ENCODE results near the gene OGFOD1. TPM values are rescaled to one million over a fixed set of nuclear protein-coding genes. Genes with fewer than 3 reads are reported as not detected.

Gene OGFOD1
- total and polyA plus RNA-seq, 10 donors = 6.9 to 34.7 (median 23.9) TPM

- 14 to 24% (median 17%) methylated on average over 7 of the region's 7 CpGs for WGBS, 5 donors
- TF ChIP-seq CTCF (IDR thresholded peaks at IDR 0.05 in 8 of 11, conservative IDR thresholded peaks at IDR 0.05 in 3 of 11) = no peak
- TF ChIP-seq POLR2AphosphoS5 (IDR thresholded peaks at IDR 0.05) = no peak
- TF ChIP-seq POLR2A (IDR thresholded peaks at IDR 0.05) = peak in 1 of 3 donors; percentile 33
Observed at GRCh38 chr16:56423584-56424403, 27.6 kb upstream of the OGFOD1 start.

GRCh38 chr16:56424404-56424764 is 27.0 kb upstream of the OGFOD1 start:
- DNase-seq = no peak
- H3K4me3 ChIP-seq = peak overlapping the region; percentile 75 to 92 (median 86)
- no peaks in the 10 kb centered on the region for H3K27me3 ChIP-seq (replicated peaks in 1 of 7)
- H3K36me3 ChIP-seq = no peaks in the 10 kb centered on the region
- intact Hi-C loops (cut with DNase I; ENCODE audit: low total_unique reads) = no loop called here
- H3K4me1 ChIP-seq = peaks cover 36 to 60% (median 54%) of the 10 kb centered on the region in 6 donors
- H3K9me3 ChIP-seq = no peaks in the 10 kb centered on the region
- WGBS, 5 donors = 1 to 2% (median 2%) methylated on average over 16 of the region's 16 CpGs
- H3K27ac ChIP-seq = peak overlapping the region; percentile 64 to 93 (median 87)
- TF ChIP-seq CTCF (IDR thresholded peaks at IDR 0.05 in 8 of 11, conservative IDR thresholded peaks at IDR 0.05 in 3 of 11) (no peak), POLR2A (IDR thresholded peaks at IDR 0.05) (no peak), POLR2AphosphoS5 (IDR thresholded peaks at IDR 0.05) (no peak)

More at GRCh38 chr16:56423584-56424403, 27.6 kb upstream of the OGFOD1 start:
- intact Hi-C loops (cut with DNase I; ENCODE audit: low total_unique reads) = no loop called here
- no peaks in the 10 kb centered on the region for H3K9me3 ChIP-seq
- peak overlapping the region; percentile 75 to 92 (median 86) for H3K4me3 ChIP-seq
- DNase-seq = no peak
- no peaks in the 10 kb centered on the region for H3K27me3 ChIP-seq (replicated peaks in 1 of 7)
- H3K27ac ChIP-seq = peak overlapping the region; percentile 64 to 93 (median 87)
- H3K4me1 ChIP-seq = peaks cover 37 to 66% (median 57%) of the 10 kb centered on the region in 6 donors
- H3K36me3 ChIP-seq = no peaks in the 10 kb centered on the region

- Histone ChIP-seq H3K4me3 (peak overlapping the region; percentile 75 to 92 (median 86)), H3K36me3 (peaks cover 0 to under 1% (median 0%) of the 10 kb centered on the region in 6 donors), H3K27me3 (replicated peaks in 1 of 7) (no peaks in the 10 kb centered on the region), H3K4me1 (peaks cover 33 to 55% (median 50%) of the 10 kb centered on the region in 6 donors), H3K9me3 (no peaks in the 10 kb centered on the region), H3K27ac (peak overlapping the region; percentile 64 to 93 (median 87))
- intact Hi-C loops (cut with DNase I; ENCODE audit: low total_unique reads) = no loop called here
- WGBS, 5 donors = 1 to 2% (median 1%) methylated on average over 21 to 79 of the region's 79 CpGs
- DNase-seq = peak; percentile 92
- TF ChIP-seq POLR2A (IDR thresholded peaks at IDR 0.05) = no peak
- peak in 1 of 3 donors; percentile 2 for TF ChIP-seq POLR2AphosphoS5 (IDR thresholded peaks at IDR 0.05)
Observed at GRCh38 chr16:56424791-56425438, 26.4 kb upstream of the OGFOD1 start.

- WGBS, 5 donors = 0 to 1% (median 1%) methylated on average over 10 to 57 of the region's 57 CpGs
- H3K9me3 ChIP-seq = no peaks in the 10 kb centered on the region
- no peaks in the 10 kb centered on the region for H3K27me3 ChIP-seq (replicated peaks in 1 of 7)
- H3K27ac ChIP-seq = peak within 1 kb of the TSS; percentile 64 to 93 (median 87)
- H3K4me3 ChIP-seq = peak within 1 kb of the TSS; percentile 75 to 92 (median 86)
- peaks cover 31 to 50% (median 44%) of the 10 kb centered on the region in 6 donors for H3K4me1 ChIP-seq
- peak; percentile 93 for DNase-seq
- intact Hi-C loops (cut with DNase I; ENCODE audit: low total_unique reads) = no loop called here
- H3K36me3 ChIP-seq = peaks cover 0 to 6% (median 1%) of the 10 kb centered on the region in 6 donors
- TF ChIP-seq POLR2A (IDR thresholded peaks at IDR 0.05) (peak in 1 of 3 donors; percentile 17), POLR2AphosphoS5 (IDR thresholded peaks at IDR 0.05) (peak; percentile 44 to 75 (median 75)), CTCF (IDR thresholded peaks at IDR 0.05 in 8 of 11, conservative IDR thresholded peaks at IDR 0.05 in 3 of 11) (peak in 7 of 11 experiments; percentile 42 to 78 (median 74))
Observed at GRCh38 chr16:56425439-56425832, 25.9 kb upstream of the OGFOD1 start, which contains the start of gene AMFR. Gene AMFR (minus strand): TSS chr16:56425545. CDS start chr16:56425327, 218 bp downstream.

Data from spleen (tissue), 11 donors.